ENCODE results near the gene LAMB3. TPM values are rescaled to one million over a fixed set of nuclear protein-coding genes. Genes with fewer than 3 reads are reported as not detected.

LAMB3 gene
- total RNA-seq, 3 donors from 2014 or later (not counting 1 experiment from before 2014, with no cell fraction given): 1.2 to 2.3 (median 1.4) TPM

DNA sequence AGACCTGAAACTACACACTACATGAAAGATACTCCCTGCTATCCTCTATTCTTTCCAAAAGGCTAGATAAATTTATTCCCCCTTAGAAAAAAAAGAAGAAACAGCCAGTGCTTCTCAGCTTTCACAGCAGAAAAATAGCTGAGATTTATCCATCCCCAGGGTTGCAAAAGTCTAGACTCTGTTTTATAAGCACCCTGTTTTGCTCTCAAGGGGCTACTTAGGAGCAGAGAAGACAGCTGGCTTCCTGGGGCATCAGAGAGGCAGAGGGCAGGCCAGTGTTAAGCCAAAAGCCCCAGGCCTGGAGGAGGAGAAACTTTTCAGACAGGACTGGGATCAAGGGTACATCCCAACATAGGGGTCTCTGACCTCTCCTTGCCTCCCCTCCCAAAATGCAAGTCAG is 3.9 kb downstream of the LAMB3 start:
- Mint-ChIP-seq H3K4me3 (no peak overlapping the region), H3K9me3 (no peaks in the 10 kb centered on the region), H3K27ac (no peak overlapping the region), H3K36me3 (no peaks in the 10 kb centered on the region), H3K27me3 (ENCODE audit: low read depth in 2 of 2) (no peaks in the 10 kb centered on the region), H3K4me1 (peaks cover 0 to 15% of the 10 kb centered on the region in 2 donors)
- Histone ChIP-seq H3K36me3 (ENCODE audit: control insufficient read depth, insufficient read depth, low read length) (no peaks in the 10 kb centered on the region), H3K27me3 (ENCODE audit: control insufficient read depth, insufficient read depth, low read length) (no peaks in the 10 kb centered on the region), H3K4me1 (ENCODE audit: control insufficient read depth, insufficient read depth, low read length) (peaks cover 18% of the 10 kb centered on the region), H3K4me3 (ENCODE audit: low read length) (no peak overlapping the region), H3K27ac (ENCODE audit: low read length) (no peak overlapping the region), H3K9me3 (ENCODE audit: control insufficient read depth, insufficient read depth, low read length) (no peaks in the 10 kb centered on the region)
- no peak for ATAC-seq
- intact Hi-C loops (cut with micrococcal nuclease): no loop called here
- TF ChIP-seq, protein P1, sequence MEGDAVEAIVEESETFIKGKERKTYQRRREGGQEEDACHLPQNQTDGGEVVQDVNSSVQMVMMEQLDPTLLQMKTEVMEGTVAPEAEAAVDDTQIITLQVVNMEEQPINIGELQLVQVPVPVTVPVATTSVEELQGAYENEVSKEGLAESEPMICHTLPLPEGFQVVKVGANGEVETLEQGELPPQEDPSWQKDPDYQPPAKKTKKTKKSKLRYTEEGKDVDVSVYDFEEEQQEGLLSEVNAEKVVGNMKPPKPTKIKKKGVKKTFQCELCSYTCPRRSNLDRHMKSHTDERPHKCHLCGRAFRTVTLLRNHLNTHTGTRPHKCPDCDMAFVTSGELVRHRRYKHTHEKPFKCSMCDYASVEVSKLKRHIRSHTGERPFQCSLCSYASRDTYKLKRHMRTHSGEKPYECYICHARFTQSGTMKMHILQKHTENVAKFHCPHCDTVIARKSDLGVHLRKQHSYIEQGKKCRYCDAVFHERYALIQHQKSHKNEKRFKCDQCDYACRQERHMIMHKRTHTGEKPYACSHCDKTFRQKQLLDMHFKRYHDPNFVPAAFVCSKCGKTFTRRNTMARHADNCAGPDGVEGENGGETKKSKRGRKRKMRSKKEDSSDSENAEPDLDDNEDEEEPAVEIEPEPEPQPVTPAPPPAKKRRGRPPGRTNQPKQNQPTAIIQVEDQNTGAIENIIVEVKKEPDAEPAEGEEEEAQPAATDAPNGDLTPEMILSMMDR (IDR thresholded peaks at IDR 0.05): no peak
- DNase-seq: no peak

- no peaks in the 10 kb centered on the region for H3K9me3 ChIP-seq (ENCODE audit: control insufficient read depth, insufficient read depth, low read length)
- peaks cover 18% of the 10 kb centered on the region for H3K4me1 ChIP-seq (ENCODE audit: control insufficient read depth, insufficient read depth, low read length)
- H3K27ac Mint-ChIP-seq: no peak overlapping the region
These were observed 5.1 kb downstream of the LAMB3 start for GRCh38 chr1:209647156-209647555.

GRCh38 chr1:209646558-209646957 is 5.7 kb downstream of the LAMB3 start:
- over 99% methylated on average over 5 of the region's 5 CpGs for WGBS (ENCODE audit: insufficient coverage)
- H3K4me1 Mint-ChIP-seq: peaks cover 0 to 15% of the 10 kb centered on the region in 2 donors
- H3K27me3 Mint-ChIP-seq (ENCODE audit: low read depth in 2 of 2): no peaks in the 10 kb centered on the region
- H3K27ac ChIP-seq (ENCODE audit: low read length): no peak overlapping the region
- H3K27ac Mint-ChIP-seq: no peak overlapping the region
- no peak overlapping the region for H3K4me3 ChIP-seq (ENCODE audit: low read length)
- peak in 1 of 2 donors; percentile 28 for DNase-seq
- no peaks in the 10 kb centered on the region for H3K9me3 Mint-ChIP-seq
- H3K27me3 ChIP-seq (ENCODE audit: control insufficient read depth, insufficient read depth, low read length): no peaks in the 10 kb centered on the region
- intact Hi-C loops (cut with micrococcal nuclease): no loop called here
- H3K36me3 ChIP-seq (ENCODE audit: control insufficient read depth, insufficient read depth, low read length): no peaks in the 10 kb centered on the region
- no peak overlapping the region for H3K4me3 Mint-ChIP-seq
- TF ChIP-seq, protein P1 (IDR thresholded peaks at IDR 0.05): no peak
- no peaks in the 10 kb centered on the region for H3K36me3 Mint-ChIP-seq
- H3K4me1 ChIP-seq (ENCODE audit: control insufficient read depth, insufficient read depth, low read length): peaks cover 18% of the 10 kb centered on the region
- no peak for ATAC-seq
- H3K9me3 ChIP-seq (ENCODE audit: control insufficient read depth, insufficient read depth, low read length): no peaks in the 10 kb centered on the region

More at GRCh38 chr1:209647156-209647555, 5.1 kb downstream of the LAMB3 start:
- TF ChIP-seq, protein P1 (IDR thresholded peaks at IDR 0.05): no peak
- Mint-ChIP-seq H3K9me3 (no peaks in the 10 kb centered on the region), H3K27me3 (ENCODE audit: low read depth in 2 of 2) (no peaks in the 10 kb centered on the region), H3K4me3 (no peak overlapping the region), H3K4me1 (peaks cover 0 to 15% of the 10 kb centered on the region in 2 donors), H3K36me3 (no peaks in the 10 kb centered on the region)
- H3K4me3 ChIP-seq (ENCODE audit: low read length): no peak overlapping the region
- intact Hi-C loops (cut with micrococcal nuclease): no loop called here
- WGBS (ENCODE audit: insufficient coverage): 71% methylated on average over 4 of the region's 4 CpGs
- H3K36me3 ChIP-seq (ENCODE audit: control insufficient read depth, insufficient read depth, low read length): no peaks in the 10 kb centered on the region
- H3K27me3 ChIP-seq (ENCODE audit: control insufficient read depth, insufficient read depth, low read length): no peaks in the 10 kb centered on the region
- DNase-seq (no peak), ATAC-seq (no peak)
- no peak overlapping the region for H3K27ac ChIP-seq (ENCODE audit: low read length)
